ENCODE measurements around the gene UGCG. TPM values are rescaled to one million over a fixed set of nuclear protein-coding genes. Genes with fewer than 3 reads are reported as not detected.
A peak's percentile ranks its signal among the peaks of the same experiment; 100 is the strongest.
"Not testable (repeated sequence)": the region's sequence is repeated elsewhere in the genome, so short reads cannot be mapped to it uniquely, and the experiment has no call there.

Gene UGCG
- total RNA-seq, 2 donors from 2014 or later = 14.8 to 19.0 TPM

DNA sequence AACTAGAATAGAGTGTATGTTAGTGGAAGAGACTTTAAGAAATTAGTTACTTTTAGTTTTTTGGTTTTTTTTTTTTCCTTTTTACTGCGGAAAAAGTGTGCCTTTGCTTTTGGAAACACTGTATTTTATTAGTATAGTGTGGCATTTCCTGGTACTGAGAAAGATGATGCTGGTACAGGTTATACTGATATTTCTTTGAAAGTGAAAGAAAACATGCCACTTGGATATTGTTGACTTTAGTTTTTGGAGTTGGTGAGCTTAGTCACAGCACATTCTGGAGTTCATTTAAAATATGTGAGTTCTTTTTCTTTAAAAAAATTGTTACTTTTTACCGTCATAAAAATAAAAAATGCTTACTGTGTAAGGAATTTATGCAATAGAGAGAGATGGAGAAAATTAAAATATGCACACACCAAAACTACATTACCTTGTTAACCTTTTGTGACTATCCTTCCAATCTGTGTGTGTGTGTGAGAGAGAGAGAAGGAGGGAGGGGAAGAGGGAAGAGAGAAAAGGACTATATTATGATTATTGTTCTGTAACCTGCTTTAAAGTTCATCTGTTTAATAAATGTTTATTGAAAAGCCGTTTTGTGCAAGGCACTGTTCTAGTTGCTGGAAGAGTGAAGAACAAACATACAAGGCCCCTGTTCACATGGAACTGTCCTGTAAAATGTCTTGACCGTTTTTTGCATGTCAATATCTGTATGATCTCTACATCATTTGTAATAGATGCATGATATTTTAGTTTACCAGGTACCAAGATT lies 1.9 kb downstream of the UGCG start:
- Mint-ChIP-seq H3K27me3 (no peaks in the 10 kb centered on the region), H3K36me3 (no peaks in the 10 kb centered on the region), H3K4me3 (no peak overlapping the region), H3K27ac (no peak overlapping the region), H3K9me3 (no peaks in the 10 kb centered on the region), H3K4me1 (ENCODE audit: low read depth in 2 of 2) (peaks cover 3 to 5% of the 10 kb centered on the region in 2 donors)
- ATAC-seq = no peak
- no peak for DNase-seq (ENCODE audit: low spot score)

DNA sequence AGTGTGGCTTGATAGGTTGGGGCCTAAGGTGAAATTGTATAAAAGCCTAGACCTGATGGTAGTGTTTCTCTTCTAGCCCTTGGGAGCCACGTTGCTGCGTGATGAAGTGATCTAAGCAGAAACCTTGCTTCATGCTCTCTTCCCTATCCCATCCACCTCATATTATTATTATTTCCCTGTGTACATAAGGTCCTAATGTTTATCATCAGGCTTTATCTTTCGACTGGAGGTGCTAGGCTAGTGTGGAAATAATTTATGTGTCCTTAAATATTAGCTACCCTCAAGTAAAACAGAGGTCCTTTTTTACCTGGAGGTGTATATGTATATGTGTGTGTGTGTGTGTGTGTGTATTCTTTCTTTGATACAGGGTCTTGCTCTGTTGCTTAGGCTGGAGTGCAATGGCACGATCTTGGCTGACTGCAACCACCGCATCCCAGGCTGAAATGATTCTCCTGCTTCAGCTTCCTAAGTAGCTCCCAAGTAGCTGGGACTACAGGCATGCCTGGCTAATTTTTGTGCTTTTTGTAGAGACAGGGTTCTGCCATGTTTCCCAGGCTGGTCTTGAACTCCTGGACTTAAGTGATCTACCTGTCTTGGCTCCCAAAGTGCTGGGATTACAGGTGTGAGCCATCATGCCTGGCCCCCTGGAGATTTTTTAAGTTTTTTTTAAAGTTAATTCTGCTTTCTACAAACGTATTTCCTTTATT lies 3.7 kb downstream of the UGCG start:
- DNase-seq (ENCODE audit: low spot score) = no peak
- no peaks in the 10 kb centered on the region for H3K27me3 Mint-ChIP-seq
- no peaks in the 10 kb centered on the region for H3K9me3 Mint-ChIP-seq
- no peak overlapping the region for H3K27ac Mint-ChIP-seq
- H3K4me1 Mint-ChIP-seq (ENCODE audit: low read depth in 2 of 2) = peaks cover 13 to 14% of the 10 kb centered on the region in 2 donors
- no peaks in the 10 kb centered on the region for H3K36me3 Mint-ChIP-seq
- H3K4me3 Mint-ChIP-seq = no peak overlapping the region
- ATAC-seq = no peak

DNA sequence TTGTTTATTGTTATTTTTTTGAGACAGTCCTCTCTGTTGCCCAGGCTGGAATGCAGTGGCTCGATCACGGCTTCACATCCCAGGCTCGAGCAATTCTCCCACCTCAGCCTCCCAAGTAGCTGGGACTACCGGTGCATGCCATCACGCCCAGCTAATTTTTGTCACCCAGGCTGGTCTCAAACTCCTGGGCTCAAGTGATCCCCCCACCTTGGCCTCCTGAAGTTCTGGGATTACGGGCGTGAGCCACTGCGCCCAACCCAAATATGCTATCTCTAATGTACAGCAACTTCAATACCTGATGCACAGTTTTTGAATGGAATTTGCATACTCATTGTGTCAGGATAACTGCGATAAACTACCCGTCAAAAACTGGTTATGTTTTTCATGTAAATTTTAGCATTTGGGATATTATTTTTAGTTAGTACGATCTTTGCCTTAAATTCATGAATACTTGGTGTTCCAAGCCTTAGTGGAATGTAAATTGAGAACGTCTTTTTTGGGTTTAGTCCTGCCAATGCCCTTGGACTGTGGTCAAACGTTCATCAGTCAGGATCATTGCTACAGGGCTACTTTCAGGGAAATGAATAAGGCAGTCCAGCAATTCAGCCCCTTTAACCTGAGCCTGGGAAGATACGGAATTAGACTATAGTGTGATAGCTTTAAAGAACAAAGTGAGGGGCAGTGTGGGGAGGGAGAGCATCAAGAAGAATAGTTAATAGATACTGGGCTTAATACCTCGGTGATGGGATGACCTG lies 4.4 kb downstream of the UGCG start:
- no peaks in the 10 kb centered on the region for H3K27me3 Mint-ChIP-seq
- DNase-seq (ENCODE audit: low spot score) = no peak
- peaks cover 13 to 15% of the 10 kb centered on the region in 2 donors for H3K4me1 Mint-ChIP-seq (ENCODE audit: low read depth in 2 of 2)
- no peaks in the 10 kb centered on the region for H3K9me3 Mint-ChIP-seq
- ATAC-seq = no peak
- H3K4me3 Mint-ChIP-seq = no peak overlapping the region
- H3K36me3 Mint-ChIP-seq = no peaks in the 10 kb centered on the region
- H3K27ac Mint-ChIP-seq = no peak overlapping the region

DNA sequence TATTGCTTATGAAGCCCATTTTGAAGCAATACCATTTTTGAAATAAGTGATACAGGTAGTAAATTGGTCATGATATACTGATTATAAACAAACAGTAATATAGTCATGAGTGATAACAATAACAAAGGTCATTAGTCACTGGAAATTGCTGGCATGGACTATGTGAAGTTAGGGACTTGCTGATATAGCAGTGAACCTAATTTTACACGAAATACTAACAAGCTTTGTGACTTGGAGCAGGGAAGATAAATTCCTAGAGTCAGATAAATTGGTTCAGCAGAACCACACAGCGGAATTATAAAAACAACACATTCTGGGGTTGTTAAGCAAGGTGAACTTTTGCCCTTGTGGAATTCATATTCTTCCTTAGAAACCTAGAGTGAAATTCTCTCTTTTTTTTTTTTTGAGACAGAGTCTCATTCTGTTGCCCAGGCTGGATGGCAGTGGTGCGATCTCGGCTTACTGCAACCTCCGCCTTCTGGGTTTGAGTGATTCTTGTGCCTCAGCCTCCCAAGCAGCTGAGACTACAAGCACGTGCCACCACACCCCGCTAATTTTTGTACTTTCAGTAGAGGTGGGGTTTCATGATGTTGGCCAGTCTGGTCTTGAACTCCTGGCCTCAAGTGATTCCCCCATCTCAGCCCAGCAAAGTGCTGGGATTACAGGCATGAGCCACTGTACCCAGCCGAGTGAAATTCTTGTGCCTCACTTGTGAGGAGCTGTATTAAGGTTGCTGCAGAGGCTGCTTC lies 6.0 kb downstream of the UGCG start:
- Mint-ChIP-seq H3K27ac (no peak overlapping the region), H3K9me3 (no peaks in the 10 kb centered on the region), H3K4me1 (ENCODE audit: low read depth in 2 of 2) (peaks cover 21 to 22% of the 10 kb centered on the region in 2 donors), H3K4me3 (no peak overlapping the region), H3K36me3 (no peaks in the 10 kb centered on the region), H3K27me3 (no peaks in the 10 kb centered on the region)
- ATAC-seq (no peak), DNase-seq (ENCODE audit: low spot score) (no peak)

DNA sequence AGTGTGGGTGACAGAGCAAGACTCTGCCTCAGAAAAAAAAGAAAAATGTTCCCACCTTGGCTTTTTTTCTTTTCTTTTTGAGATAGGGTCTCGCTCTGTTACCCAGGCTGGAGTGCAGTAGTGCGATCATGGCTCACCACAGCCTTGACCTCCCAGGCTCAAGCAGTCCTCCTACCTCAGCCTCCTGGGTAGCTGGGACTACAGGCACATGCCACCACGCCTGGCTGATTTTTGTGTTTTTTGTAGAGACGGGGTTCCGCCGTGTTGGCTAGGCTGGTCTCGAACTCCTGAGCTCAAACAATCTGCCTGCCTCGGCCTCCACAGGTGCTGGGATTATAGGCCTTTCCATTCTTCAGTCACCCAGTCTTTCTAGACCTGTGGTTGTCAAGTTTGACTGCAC lies 6.9 kb downstream of the UGCG start:
- ATAC-seq; H3K27ac Mint-ChIP-seq; H3K27me3 Mint-ChIP-seq; DNase-seq (ENCODE audit: low spot score); H3K36me3 Mint-ChIP-seq; H3K9me3 Mint-ChIP-seq; H3K4me3 Mint-ChIP-seq: not testable (repeated sequence)
- peaks cover 27 to 31% of the 10 kb centered on the region in 2 donors for H3K4me1 Mint-ChIP-seq (ENCODE audit: low read depth in 2 of 2)

DNA sequence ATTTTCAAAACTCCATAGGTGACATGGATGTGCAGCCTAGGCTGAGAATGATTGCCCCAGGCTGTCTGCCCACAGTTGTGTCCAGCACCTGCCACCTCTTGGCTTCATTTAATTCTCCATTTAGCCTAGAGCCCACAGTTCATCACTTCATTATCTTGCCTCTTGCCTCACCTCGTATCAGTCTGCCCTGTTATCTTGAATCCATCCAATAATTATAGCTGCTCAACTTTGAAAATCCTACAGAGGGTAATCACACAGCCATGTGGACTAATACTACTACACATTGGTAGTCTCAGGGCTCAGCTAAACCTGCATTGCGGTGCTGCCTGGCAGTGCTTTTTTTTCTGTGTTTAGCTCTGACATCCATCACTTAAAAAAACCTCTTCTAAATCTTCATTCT lies 7.4 kb downstream of the UGCG start:
- ATAC-seq (peak in 1 of 2 donors; percentile 31), DNase-seq (ENCODE audit: low spot score) (no peak)
- Mint-ChIP-seq H3K4me1 (ENCODE audit: low read depth in 2 of 2) (peaks cover 27 to 32% of the 10 kb centered on the region in 2 donors), H3K4me3 (no peak overlapping the region), H3K27me3 (no peaks in the 10 kb centered on the region), H3K9me3 (no peaks in the 10 kb centered on the region), H3K27ac (no peak overlapping the region), H3K36me3 (no peaks in the 10 kb centered on the region)

DNA sequence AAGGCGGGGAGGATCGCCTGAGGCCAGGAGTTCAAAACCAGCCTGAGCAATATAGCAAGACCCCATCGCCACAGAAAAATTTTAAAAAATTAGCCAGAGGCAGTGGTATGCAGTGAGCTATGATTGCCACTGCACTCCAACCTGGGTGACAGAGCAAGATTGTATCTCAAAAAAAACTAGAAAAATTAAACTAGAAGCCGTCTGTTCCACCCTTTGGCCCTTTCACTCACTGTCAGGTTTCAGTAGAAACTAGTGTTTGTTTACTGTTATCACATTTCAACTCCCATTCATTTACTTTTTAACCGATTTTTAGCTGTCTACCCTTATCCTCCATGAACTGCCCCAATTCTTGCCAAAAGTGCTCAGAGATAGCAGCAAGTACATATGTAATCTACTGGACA lies 8.3 kb downstream of the UGCG start:
- Mint-ChIP-seq H3K36me3 (no peaks in the 10 kb centered on the region), H3K4me1 (ENCODE audit: low read depth in 2 of 2) (peaks cover 32 to 37% of the 10 kb centered on the region in 2 donors), H3K4me3 (no peak overlapping the region), H3K27me3 (no peaks in the 10 kb centered on the region), H3K27ac (no peak overlapping the region), H3K9me3 (no peaks in the 10 kb centered on the region)
- DNase-seq (ENCODE audit: low spot score) = no peak
- no peak for ATAC-seq

DNA sequence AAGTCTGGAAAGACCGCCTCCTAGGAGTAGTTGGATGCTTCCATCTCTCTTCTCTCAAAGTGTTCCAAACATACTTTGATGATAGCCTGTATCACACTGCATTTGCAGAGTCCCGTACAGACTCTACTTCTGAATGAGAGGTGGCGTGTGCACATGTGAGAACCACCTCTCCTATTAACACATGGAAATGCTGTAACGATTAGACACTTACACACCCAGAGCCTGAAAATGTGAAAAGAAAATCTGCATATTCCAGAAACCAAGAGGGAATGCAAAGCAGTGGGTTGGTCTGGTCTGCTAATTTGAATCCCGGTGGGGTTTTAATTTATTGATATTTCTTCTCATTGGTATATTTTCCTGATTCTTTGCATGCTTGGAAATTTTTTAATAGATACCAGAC lies 10.5 kb downstream of the UGCG start:
- Mint-ChIP-seq H3K36me3 (no peaks in the 10 kb centered on the region), H3K4me1 (ENCODE audit: low read depth in 2 of 2) (peaks cover 40 to 52% of the 10 kb centered on the region in 2 donors)

DNA sequence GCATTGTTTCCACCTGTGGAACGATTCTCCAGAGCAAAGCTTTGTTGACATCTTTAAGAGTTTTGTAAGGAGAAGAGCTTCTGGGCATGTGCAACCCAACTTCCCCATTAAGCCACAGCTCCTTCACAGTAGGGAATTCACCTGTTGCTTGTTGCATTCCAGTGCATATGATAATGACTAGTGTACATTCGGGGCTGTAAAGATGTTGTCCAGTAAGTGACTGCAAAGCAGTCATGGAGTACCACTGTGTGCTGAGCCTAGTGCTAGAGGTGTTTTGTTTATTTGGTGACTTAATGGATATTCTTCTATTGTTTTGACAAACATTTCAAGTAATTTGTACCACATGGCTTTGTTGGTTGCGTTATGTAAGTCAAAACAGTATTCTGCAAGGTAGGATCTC lies 12.8 kb downstream of the UGCG start:
- Mint-ChIP-seq H3K27me3 (no peaks in the 10 kb centered on the region), H3K36me3 (no peaks in the 10 kb centered on the region), H3K9me3 (no peaks in the 10 kb centered on the region), H3K27ac (peak overlapping the region; percentile 16 to 61), H3K4me1 (ENCODE audit: low read depth in 2 of 2) (peaks cover 45 to 58% of the 10 kb centered on the region in 2 donors), H3K4me3 (peak overlapping the region; percentile 28)
- no peak for ATAC-seq
- no peak for DNase-seq (ENCODE audit: low spot score)

More for the DNA sequence above, 10.5 kb downstream of the UGCG start:
- Mint-ChIP-seq H3K27me3 (no peaks in the 10 kb centered on the region), H3K27ac (no peak overlapping the region), H3K9me3 (no peaks in the 10 kb centered on the region), H3K4me3 (no peak overlapping the region)
- no peak for ATAC-seq
- DNase-seq (ENCODE audit: low spot score) = no peak

DNA sequence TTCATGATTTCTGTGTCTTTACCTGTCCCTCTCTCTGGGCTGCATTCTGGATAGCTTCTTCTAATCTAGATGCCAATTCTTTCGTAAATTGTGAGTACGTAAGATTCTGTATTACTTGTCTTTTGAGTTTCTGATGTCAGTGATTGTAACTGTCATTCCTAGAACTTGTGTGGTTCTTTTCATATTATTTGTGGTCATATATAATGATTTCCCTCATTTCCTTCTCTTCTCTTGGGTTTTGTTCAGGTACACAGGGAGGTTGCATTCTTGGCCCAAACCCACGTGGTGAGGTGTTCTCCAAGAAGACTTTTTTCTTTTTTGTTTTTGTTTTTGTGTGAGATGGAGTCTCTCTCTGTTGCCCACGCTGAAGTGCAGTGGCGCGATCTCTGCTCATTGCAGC lies 13.8 kb downstream of the UGCG start:
- H3K4me1 Mint-ChIP-seq (ENCODE audit: low read depth in 2 of 2) = peaks cover 45 to 66% of the 10 kb centered on the region in 2 donors
- H3K27me3 Mint-ChIP-seq = no peaks in the 10 kb centered on the region
- H3K9me3 Mint-ChIP-seq = no peaks in the 10 kb centered on the region
- H3K27ac Mint-ChIP-seq = peak overlapping the region in 1 of 2 donors; percentile 4
- DNase-seq (ENCODE audit: low spot score) (no peak), ATAC-seq (no peak)
- no peaks in the 10 kb centered on the region for H3K36me3 Mint-ChIP-seq
- H3K4me3 Mint-ChIP-seq = peak overlapping the region; percentile 3

DNA sequence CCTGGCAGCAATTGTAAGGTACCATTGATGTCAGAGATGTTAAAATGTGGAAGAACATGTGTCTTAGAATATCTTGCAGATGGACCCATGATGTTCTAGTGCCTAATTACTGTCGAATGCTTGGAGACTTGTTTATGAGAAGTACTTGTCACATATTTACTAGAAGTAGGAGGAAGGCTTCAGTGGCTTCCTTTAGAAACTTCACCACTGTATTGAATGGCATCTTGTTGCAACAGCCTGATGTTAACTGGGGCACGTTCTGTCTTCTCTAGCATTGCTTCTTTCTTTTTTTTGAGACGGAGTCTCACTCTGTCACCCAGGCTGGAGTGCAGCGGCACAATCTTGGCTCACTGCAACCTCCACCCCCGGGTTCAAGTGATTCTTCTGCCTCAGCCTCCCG lies 16.5 kb downstream of the UGCG start:
- DNase-seq (ENCODE audit: low spot score) (no peak), ATAC-seq (no peak)
- Mint-ChIP-seq H3K4me1 (ENCODE audit: low read depth in 2 of 2) (peaks cover 37 to 56% of the 10 kb centered on the region in 2 donors), H3K4me3 (no peak overlapping the region), H3K36me3 (no peaks in the 10 kb centered on the region), H3K9me3 (no peaks in the 10 kb centered on the region), H3K27me3 (no peaks in the 10 kb centered on the region), H3K27ac (no peak overlapping the region)

DNA sequence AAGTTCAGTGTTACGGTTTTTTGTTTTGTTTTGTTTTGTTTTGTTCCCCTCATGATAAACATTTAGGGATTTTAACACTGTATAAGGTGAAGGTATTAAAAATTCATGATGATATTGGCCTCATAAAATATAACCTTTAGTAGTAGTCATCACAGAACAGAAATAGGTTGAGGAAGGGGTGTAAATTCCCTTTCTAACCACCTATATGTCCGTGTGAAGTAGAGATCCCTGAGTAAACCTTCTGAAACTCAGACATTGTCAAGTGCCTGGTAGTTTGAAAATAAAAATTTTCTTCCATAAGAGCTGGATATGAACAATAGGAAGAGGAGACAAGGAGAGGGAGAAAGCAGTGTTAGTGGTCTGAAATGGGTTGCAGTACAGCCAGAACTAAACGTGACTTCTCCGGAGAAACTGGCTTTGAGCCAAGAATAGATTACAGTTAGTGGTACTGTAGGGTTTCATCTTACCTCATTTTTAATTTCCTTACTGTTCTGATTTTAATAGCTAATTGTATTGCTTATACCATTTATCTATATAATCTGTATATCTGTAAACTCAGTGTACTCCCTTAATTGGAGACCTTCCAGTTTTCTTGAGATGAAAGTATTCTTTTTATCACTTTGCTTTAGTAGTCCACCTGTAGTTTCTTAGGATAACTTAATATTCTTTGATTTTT lies 18.3 kb downstream of the UGCG start:
- H3K27ac Mint-ChIP-seq = peak overlapping the region in 1 of 2 donors; percentile 30
- no peak for DNase-seq (ENCODE audit: low spot score)
- H3K9me3 Mint-ChIP-seq = no peaks in the 10 kb centered on the region
- H3K36me3 Mint-ChIP-seq = no peaks in the 10 kb centered on the region
- ATAC-seq = no peak
- H3K27me3 Mint-ChIP-seq = no peaks in the 10 kb centered on the region
- H3K4me1 Mint-ChIP-seq (ENCODE audit: low read depth in 2 of 2) = peaks cover 31 to 46% of the 10 kb centered on the region in 2 donors
- H3K4me3 Mint-ChIP-seq = peak overlapping the region; percentile 43

DNA sequence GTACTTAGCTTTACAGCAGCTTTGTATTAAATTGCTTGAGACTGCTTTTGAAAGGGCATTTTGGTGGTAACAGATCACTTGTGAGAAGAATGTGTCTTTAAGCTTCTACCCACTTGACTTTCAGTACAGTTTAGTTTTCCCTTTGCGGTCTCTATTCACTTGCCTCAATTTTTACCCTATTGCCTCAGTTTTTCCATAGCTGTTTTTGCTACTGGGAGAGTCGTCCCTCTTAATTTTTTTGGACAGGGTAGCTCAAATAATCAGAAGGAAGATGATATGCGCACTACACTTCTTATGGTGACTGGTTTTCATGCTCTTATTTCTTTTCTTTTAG lies 18.8 kb downstream of the UGCG start:
- Mint-ChIP-seq H3K9me3 (no peaks in the 10 kb centered on the region), H3K36me3 (no peaks in the 10 kb centered on the region), H3K27me3 (no peaks in the 10 kb centered on the region), H3K27ac (peak overlapping the region in 1 of 2 donors; percentile 30), H3K4me3 (peak overlapping the region; percentile 43), H3K4me1 (ENCODE audit: low read depth in 2 of 2) (peaks cover 30 to 41% of the 10 kb centered on the region in 2 donors)
- ATAC-seq (no peak), DNase-seq (ENCODE audit: low spot score) (no peak)
